AG10803 (cell line): Measurements from ENCODE around the gene ETS1.

Experiments used
- DNase-seq: peaks from one replicate; pipeline ENCODE4 v3.0.0; 2010; ENCODE audit warnings: low read depth
- H3K4me3 ChIP-seq: 2 replicates; pipeline ENCODE4 v1.5.1; 2011; ENCODE audit warnings: mild to moderate bottlenecking, low read length, control low read depth
- TF ChIP-seq, protein P1 (sequence below): conservative IDR thresholded peaks from 2 replicates; pipeline ENCODE4 v1.5.1; 2011; ENCODE audit warnings: mild to moderate bottlenecking, low read length, control low read depth, inconsistent platforms

The ETS1 gene

GRCh38 chr11:128532016-128532571 lies 55.3 kb downstream of the ETS1 start:
- TF ChIP-seq, protein P1, sequence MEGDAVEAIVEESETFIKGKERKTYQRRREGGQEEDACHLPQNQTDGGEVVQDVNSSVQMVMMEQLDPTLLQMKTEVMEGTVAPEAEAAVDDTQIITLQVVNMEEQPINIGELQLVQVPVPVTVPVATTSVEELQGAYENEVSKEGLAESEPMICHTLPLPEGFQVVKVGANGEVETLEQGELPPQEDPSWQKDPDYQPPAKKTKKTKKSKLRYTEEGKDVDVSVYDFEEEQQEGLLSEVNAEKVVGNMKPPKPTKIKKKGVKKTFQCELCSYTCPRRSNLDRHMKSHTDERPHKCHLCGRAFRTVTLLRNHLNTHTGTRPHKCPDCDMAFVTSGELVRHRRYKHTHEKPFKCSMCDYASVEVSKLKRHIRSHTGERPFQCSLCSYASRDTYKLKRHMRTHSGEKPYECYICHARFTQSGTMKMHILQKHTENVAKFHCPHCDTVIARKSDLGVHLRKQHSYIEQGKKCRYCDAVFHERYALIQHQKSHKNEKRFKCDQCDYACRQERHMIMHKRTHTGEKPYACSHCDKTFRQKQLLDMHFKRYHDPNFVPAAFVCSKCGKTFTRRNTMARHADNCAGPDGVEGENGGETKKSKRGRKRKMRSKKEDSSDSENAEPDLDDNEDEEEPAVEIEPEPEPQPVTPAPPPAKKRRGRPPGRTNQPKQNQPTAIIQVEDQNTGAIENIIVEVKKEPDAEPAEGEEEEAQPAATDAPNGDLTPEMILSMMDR, result no peak
- no peak overlapping the region for H3K4me3 ChIP-seq
- no peak for DNase-seq

GRCh38 chr11:128531588-128531987 lies 55.8 kb downstream of the ETS1 start:
- TF ChIP-seq, protein P1, result no peak
- H3K4me3 ChIP-seq, result no peak overlapping the region
- DNase-seq, result no peak

DNA sequence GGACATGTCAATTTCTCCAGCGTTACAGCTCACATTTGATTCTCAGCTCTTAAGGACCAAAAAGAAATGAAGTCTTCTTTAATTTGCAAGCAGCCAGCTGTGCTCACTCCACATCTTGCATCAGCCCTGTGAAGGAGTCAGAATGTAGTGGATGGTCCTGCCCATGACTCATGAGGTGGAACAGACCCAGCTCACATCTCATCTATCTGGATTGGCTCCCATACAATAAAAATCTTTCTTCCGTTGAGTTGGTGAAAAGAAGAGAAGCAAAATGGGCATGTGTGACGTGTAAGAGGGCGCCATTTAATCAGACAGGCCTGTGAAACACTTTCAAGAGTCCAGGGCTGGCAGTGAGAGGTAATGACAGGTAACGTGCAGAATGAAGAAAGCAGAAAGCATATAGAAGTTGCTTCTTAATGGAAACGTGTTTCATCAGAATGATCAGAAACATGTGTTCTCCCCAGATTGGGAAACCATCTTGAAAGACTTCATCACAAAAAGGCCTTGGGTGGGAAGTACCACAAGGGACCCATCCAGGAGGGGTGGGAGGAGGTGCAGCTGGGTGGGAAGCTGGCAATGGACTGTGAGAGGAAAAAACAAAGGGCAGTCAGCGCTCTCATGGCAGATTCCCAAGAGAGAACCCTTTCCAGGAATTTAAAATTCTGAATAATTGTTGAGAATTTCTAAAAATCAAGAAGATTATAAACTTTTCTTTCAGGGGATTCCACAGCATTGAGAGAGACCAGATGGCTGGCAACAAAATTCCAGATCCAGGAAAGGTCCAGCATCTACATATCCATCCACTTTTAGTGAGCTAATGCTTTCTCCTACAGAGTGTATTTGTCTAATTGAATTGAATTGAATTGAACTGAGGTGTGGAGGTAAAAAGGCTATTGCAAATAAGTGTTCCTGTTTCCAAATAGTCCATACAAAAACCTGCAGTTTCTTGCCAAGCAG lies 57.0 kb downstream of the ETS1 start:
- peak; percentile 97 for DNase-seq
- no peak overlapping the region for H3K4me3 ChIP-seq
- TF ChIP-seq, protein P1, result no peak

GRCh38 chr11:128528294-128528693 lies 59.1 kb downstream of the ETS1 start:
- no peak for DNase-seq
- TF ChIP-seq, protein P1, result no peak
- no peak overlapping the region for H3K4me3 ChIP-seq

- TF ChIP-seq, protein P1, result no peak
- H3K4me3 ChIP-seq, result no peak overlapping the region
- no peak for DNase-seq
Measured at GRCh38 chr11:128527046-128527445, 60.3 kb downstream of the ETS1 start.

DNA sequence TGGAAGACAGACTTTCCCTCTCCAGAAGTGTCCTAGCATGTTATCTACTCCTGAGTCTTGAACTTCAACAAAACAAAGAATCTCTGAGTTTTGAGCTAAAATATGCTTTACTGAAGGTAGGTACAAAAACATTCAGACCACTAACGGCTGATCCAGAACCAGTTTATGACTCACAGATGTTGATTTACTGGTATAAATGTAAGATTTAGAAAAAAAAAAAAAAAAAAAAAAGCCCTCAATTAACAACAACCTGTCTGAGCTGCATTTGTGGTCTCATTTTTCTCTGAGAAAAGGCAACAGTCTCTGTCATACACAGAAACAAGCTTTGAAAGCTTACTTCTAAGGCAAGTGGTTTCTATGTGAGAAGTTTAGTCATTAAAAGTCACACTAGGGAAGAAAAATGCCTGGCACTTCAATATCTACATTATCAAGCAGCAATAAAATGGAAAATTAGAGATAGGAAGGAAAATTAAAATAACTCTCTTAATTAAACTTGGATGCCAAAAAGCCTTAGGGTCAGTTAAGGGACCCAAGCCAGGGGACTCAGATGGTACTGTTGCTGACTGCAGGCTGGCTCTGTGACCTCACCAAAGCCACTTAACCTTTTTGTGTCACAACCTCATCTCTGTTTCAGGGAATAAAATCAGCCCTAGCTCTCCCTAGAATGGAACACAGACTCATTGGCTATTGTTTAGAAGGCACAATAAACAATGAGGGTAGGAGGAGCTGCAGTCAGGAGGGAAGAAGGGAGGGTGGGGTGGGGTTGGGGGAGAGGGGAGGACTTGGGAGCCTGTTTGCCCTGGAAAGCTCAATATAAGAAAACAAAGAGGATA lies 61.7 kb downstream of the ETS1 start:
- no peak overlapping the region for H3K4me3 ChIP-seq
- DNase-seq, result peak; percentile 79
- TF ChIP-seq, protein P1, result no peak
